A673 (cell line): ENCODE data around the gene CACHD1. TPM values are rescaled to one million over a fixed set of nuclear protein-coding genes. Genes with fewer than 3 reads are reported as not detected.
A peak's percentile ranks its signal among the peaks of the same experiment; 100 is the strongest.

ENCODE experiments used
- BruUV-seq: library from RNA; stranded (reverse); fragments of 400-500 nt; replicated peaks from 2 replicates; lab custom pipeline; 2021; lab: Mats Ljungman, UMichigan
- CTCF ChIA-PET: fragments of 300-600 bp; sonication (Branson Sonifier 250); formaldehyde crosslinking; loops from one replicate; lab custom pipeline; 2022; ENCODE audit warnings: antibody characterized with exemption; lab: Charles Lee
- POLR2A ChIA-PET: fragments of 300-600 bp; sonication (Branson Sonifier 250); formaldehyde crosslinking; loops from one replicate; lab custom pipeline; 2022; ENCODE audit warnings: antibody characterized with exemption; ENCODE audit not compliant: low non-redundant PET; lab: Charles Lee
- DNase-seq: peaks from one replicate; pipeline ENCODE4 v3.0.0-alpha.2; 2015; ENCODE audit warnings: low spot score
- H3K27ac ChIP-seq: fragments of 200-600 bp; sonication (generic); 2 replicates; pipeline ENCODE4 v1.5.1; 2016; ENCODE audit warnings: mixed run types, low read depth, mild to moderate bottlenecking, mixed read lengths, antibody characterized with exemption, low read length; ENCODE audit not compliant: poor library complexity, severe bottlenecking
- H3K27me3 ChIP-seq: fragments of 200-600 bp; sonication (generic); replicated peaks from 2 replicates; pipeline ENCODE4 v1.6.1; 2017; ENCODE audit warnings: mixed run types, low read depth, mild to moderate bottlenecking, mixed read lengths, antibody characterized with exemption, low read length; ENCODE audit not compliant: insufficient read depth, poor library complexity
- H3K36me3 ChIP-seq: fragments of 200-600 bp; sonication (generic); 2 replicates; pipeline ENCODE4 v1.6.1; 2016; ENCODE audit warnings: mixed run types, mild to moderate bottlenecking, mixed read lengths, antibody characterized with exemption, low read length; ENCODE audit not compliant: insufficient read depth, poor library complexity, severe bottlenecking
- H3K4me1 ChIP-seq: fragments of 200-600 bp; sonication (generic); 2 replicates; pipeline ENCODE4 v1.6.1; 2017; ENCODE audit warnings: mixed run types, mild to moderate bottlenecking, mixed read lengths, antibody characterized with exemption, low read length; ENCODE audit not compliant: insufficient read depth, poor library complexity, severe bottlenecking
- H3K4me3 ChIP-seq: fragments of 200-600 bp; sonication (generic); 2 replicates; pipeline ENCODE4 v1.5.1; 2016; ENCODE audit warnings: low read depth, mixed run types, mild to moderate bottlenecking, mixed read lengths, low read length; ENCODE audit not compliant: poor library complexity, severe bottlenecking
- H3K9me3 ChIP-seq: fragments of 200-600 bp; sonication (generic); 2 replicates; pipeline ENCODE4 v1.6.1; 2016; ENCODE audit warnings: mixed run types, low read depth, mild to moderate bottlenecking, mixed read lengths, antibody characterized with exemption, low read length; ENCODE audit not compliant: poor library complexity, severe bottlenecking
- CTCF ChIP-seq: fragments of 300-800, 200-600 bp; sonication (generic); conservative IDR thresholded peaks from 2 replicates; pipeline ENCODE4 v1.5.1; 2017; ENCODE audit warnings: low read depth, mild to moderate bottlenecking, antibody characterized with exemption, low read length, moderate library complexity, mixed read lengths
- EZH2 ChIP-seq: fragments of 200-600 bp; sonication (generic); IDR thresholded peaks from 2 replicates; pipeline ENCODE4 v1.6.1; 2017; ENCODE audit warnings: borderline replicate concordance, low read depth, mild to moderate bottlenecking, mixed read lengths, antibody characterized with exemption, low read length; ENCODE audit not compliant: poor library complexity, severe bottlenecking
- intact Hi-C: fragments of 100-400 bp; cut with micrococcal nuclease; formaldehyde crosslinking; loops from one replicate; pipeline ENCODE4 v1.10.0; 2022; ENCODE audit not compliant: unreplicated experiment
- total RNA-seq: library from RNA; stranded (reverse); gene quantifications from 2 replicates; pipeline ENCODE4 v1.2.3, GENCODE V29; 2021

Gene CACHD1
- total RNA-seq, 1 experiment from 2014 or later = 39.2 TPM

DNA sequence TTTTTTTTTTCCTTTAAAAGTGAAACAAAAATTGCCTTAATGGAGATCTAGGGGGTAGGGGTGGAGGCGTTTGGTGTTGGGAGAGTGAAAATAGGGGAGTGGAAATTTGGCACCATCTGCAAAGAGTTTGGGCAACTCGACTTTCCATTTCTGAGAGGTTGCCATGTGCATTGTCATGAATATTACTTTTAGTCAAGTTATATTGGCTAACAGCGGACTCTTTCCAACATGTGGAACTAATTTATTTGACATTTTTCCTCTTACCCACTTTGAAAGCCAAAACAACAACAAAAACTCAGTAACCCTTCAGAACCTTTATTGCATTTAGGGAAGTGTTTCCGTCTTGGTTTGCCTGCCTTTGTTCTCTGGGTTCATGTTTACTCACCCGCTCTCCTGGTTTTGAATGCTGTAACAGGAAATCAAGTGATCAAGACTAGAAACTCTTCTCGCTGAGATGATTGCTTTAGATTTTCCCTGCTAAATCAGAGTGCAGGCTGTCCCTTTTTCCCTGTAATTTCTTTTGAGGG, 70.4 kb downstream of the CACHD1 start:
- peak overlapping the region; percentile 31 for H3K4me3 ChIP-seq
- TF ChIP-seq EZH2 = no peak
- no peak for TF ChIP-seq CTCF
- H3K4me1 ChIP-seq = peaks cover 79% of the 10 kb centered on the region
- intact Hi-C loops = no loop called here
- ChIA-PET POLR2A (no interaction called here), CTCF (no interaction called here)
- DNase-seq = peak; percentile 91
- H3K36me3 ChIP-seq = no peaks in the 10 kb centered on the region
- no peaks in the 10 kb centered on the region for H3K27me3 ChIP-seq
- no peaks in the 10 kb centered on the region for H3K9me3 ChIP-seq
- no TSS peak for BruUV-seq
- H3K27ac ChIP-seq = peak overlapping the region; percentile 79

GRCh38 chr1:64542118-64542517, 72.2 kb downstream of the CACHD1 start:
- intact Hi-C loops = no loop called here
- Histone ChIP-seq H3K4me3 (no peak overlapping the region), H3K36me3 (no peaks in the 10 kb centered on the region), H3K9me3 (no peaks in the 10 kb centered on the region), H3K27ac (no peak overlapping the region), H3K27me3 (no peaks in the 10 kb centered on the region), H3K4me1 (peaks cover 78% of the 10 kb centered on the region)
- TF ChIP-seq EZH2 (no peak), CTCF (no peak)
- ChIA-PET POLR2A (interaction anchor here (0.6 kb wide), 1 partner anchor 19 kb away, joined by 3 read pairs; no protein-coding TSS in a partner anchor), CTCF (no interaction called here)
- BruUV-seq = no TSS peak
- DNase-seq = no peak

DNA sequence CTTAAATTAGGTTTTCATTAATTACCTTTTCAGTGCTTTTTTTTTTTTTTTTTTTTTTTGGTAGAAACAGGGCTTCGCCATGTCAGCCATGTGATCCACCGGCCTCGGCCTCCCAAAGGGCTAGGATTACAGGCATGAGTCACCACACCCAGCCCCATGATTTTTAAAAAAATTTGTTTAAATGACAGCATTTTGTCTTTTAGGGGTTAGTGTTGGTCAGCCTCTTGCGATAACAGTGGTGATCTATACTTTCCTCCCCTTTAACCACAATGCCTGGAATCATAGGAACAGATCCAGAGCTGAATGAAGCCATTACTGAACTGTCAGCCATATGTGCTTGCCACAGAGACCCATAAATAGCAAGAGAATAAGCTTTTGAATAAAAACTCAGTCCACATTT, 73.9 kb downstream of the CACHD1 start:
- TF ChIP-seq CTCF (no peak), EZH2 (no peak)
- H3K27ac ChIP-seq = no peak overlapping the region
- ChIA-PET CTCF (no interaction called here), POLR2A (no interaction called here)
- H3K36me3 ChIP-seq = no peaks in the 10 kb centered on the region
- H3K4me3 ChIP-seq = no peak overlapping the region
- peaks cover 63% of the 10 kb centered on the region for H3K4me1 ChIP-seq
- no peaks in the 10 kb centered on the region for H3K27me3 ChIP-seq
- no peak for DNase-seq
- no TSS peak for BruUV-seq
- intact Hi-C loops = no loop called here
- H3K9me3 ChIP-seq = no peaks in the 10 kb centered on the region
